Measurements from ENCODE around the gene REELD1.

DNA sequence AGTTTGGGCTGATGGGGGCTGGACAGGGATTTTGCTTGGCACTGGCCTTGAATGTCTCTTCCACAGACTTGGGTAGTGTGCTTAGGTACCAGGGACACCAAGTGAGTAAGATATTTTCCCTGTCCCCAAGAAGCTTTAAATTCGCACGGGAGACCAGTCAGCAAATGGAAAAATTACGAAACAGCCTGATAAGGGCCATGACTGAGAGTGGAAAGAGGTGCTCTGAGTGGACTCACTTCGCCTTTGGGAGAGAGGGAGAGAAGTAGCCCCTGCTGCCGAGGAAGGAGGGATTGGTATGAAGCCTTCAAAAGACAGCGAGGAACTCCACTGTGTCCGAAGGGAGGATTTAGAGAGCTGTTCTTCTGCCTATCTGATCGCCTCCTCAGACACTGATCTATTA is 36.2 kb upstream of the REELD1 start:
- TF ChIP-seq CTCF (IDR thresholded peaks at IDR 0.05 in 4 of 5, conservative IDR thresholded peaks at IDR 0.05 in 1 of 5) (no peak), POLR2A (IDR thresholded peaks at IDR 0.05) (no peak)

Measured in gastrocnemius medialis (tissue), 4 donors.